Stomach (tissue), 4 donors: ENCODE data around the gene NXPH3.

Source experiments
- EP300 ChIP-seq: sonication (generic); formaldehyde crosslinking; IDR thresholded peaks from one replicate; pipeline ENCODE4 v1.6.1; 2017; ENCODE audit warnings: antibody characterized with exemption
- POLR2A ChIP-seq, 4 donors: fragments of 450-650 bp; IDR thresholded peaks; one replicate each; pipeline ENCODE4 v1.6.1; 2016; ENCODE audit warnings: antibody characterized with exemption in 4 of 4, control low read depth in 2 of 4, mild to moderate bottlenecking in 1 of 4, moderate library complexity in 1 of 4
- TF ChIP-seq, protein P1 (sequence below), 7 experiments: fragments of 450-650 bp in 4 of 7; fragments of 200-600 bp in 3 of 7; sonication (generic) in 3 of 7; IDR thresholded peaks; one replicate each; pipeline ENCODE4 v1.5.1; 2016 to 2019; ENCODE audit warnings: antibody characterized with exemption in 7 of 7, control low read depth in 2 of 7, mild to moderate bottlenecking in 1 of 7

DNA sequence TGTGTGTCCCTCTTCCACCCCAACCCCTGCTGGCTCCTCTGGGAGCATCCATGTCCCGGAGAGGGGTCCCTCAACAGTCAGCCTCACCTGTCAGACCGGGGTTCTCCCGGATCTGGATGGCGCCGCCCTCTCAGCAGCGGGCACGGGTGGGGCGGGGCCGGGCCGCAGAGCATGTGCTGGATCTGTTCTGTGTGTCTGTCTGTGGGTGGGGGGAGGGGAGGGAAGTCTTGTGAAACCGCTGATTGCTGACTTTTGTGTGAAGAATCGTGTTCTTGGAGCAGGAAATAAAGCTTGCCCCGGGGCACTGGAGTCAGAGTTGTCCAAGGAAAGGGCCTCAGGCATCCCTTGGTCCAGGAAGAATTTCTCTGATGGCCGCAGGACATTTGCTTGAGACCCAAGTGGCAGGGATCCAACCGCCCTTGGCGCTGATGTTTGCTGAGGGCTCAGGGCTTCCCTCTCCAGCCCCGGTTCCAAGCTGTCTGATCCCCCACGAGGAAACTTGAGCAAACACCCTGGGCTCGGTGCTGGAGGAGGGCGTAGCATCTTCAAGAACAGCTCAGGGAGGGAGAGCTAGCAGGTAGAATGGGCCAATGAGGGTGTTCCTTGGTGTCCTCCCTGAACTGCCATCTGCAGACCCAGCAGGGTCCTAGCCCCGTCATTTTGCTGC is 4.5 kb downstream of the NXPH3 start:
- TF ChIP-seq, protein P1, sequence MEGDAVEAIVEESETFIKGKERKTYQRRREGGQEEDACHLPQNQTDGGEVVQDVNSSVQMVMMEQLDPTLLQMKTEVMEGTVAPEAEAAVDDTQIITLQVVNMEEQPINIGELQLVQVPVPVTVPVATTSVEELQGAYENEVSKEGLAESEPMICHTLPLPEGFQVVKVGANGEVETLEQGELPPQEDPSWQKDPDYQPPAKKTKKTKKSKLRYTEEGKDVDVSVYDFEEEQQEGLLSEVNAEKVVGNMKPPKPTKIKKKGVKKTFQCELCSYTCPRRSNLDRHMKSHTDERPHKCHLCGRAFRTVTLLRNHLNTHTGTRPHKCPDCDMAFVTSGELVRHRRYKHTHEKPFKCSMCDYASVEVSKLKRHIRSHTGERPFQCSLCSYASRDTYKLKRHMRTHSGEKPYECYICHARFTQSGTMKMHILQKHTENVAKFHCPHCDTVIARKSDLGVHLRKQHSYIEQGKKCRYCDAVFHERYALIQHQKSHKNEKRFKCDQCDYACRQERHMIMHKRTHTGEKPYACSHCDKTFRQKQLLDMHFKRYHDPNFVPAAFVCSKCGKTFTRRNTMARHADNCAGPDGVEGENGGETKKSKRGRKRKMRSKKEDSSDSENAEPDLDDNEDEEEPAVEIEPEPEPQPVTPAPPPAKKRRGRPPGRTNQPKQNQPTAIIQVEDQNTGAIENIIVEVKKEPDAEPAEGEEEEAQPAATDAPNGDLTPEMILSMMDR (IDR thresholded peaks at IDR 0.05) = no peak
- TF ChIP-seq EP300 (no peak), POLR2A (IDR thresholded peaks at IDR 0.05) (no peak)
